SK-N-SH (cell line): ENCODE results near the gene AKAP12. TPM values are rescaled to one million over a fixed set of nuclear protein-coding genes. Genes with fewer than 3 reads are reported as not detected.

Experiments used
- CTCF ChIA-PET: fragments of 300-600, 350-600 bp; formaldehyde crosslinking; extraction: SDS; loops from one replicate; lab custom pipeline; 2021; lab: Yijun Ruan, JAX
- POLR2A ChIA-PET: fragments of 350-600 bp; sonication (Branson Sonifier 250); formaldehyde crosslinking; extraction: SDS; loops from one replicate; lab custom pipeline; 2020; ENCODE audit warnings: antibody characterized with exemption, inconsistent platforms; lab: Yijun Ruan, JAX
- DNase-seq: peaks from one replicate; pipeline ENCODE4 v3.0.0; 2012
- H2AFZ ChIP-seq: fragments of 200-600 bp; sonication (generic); 2 replicates; pipeline ENCODE4 v1.8.1; 2016; ENCODE audit warnings: antibody characterized with exemption, mild to moderate bottlenecking, low read depth
- H3F3A ChIP-seq: fragments of 200-600 bp; sonication (generic); replicated peaks from 2 replicates; pipeline ENCODE3; 2016; ENCODE audit warnings: antibody characterized with exemption, mild to moderate bottlenecking; ENCODE audit not compliant: insufficient read depth
- H3K27ac ChIP-seq, 2 experiments: fragments of 200-500 bp in 1 of 2; fragments of 200-600 bp in 1 of 2; sonication (Bioruptor generic) in 1 of 2; sonication (generic), shearing (Covaris generic) in 1 of 2; 2 replicates each; pipeline versions ENCODE4 v1.5.1 to v1.6.1; 2014 to 2016; ENCODE audit warnings: low read depth in 2 of 2, inconsistent platforms in 1 of 2, low read length in 1 of 2, mild to moderate bottlenecking in 1 of 2, mixed read lengths in 1 of 2
- H3K27me3 ChIP-seq: fragments of 200-600 bp; sonication (generic), shearing (Covaris generic); 2 replicates; pipeline ENCODE4 v1.6.1; 2016; ENCODE audit warnings: mixed run types; ENCODE audit not compliant: insufficient read depth
- H3K36me3 ChIP-seq, 2 experiments: fragments of 200-500 bp in 1 of 2; fragments of 200-600 bp in 1 of 2; sonication (Bioruptor generic) in 1 of 2; sonication (generic) in 1 of 2; replicated peaks in 1 of 2; 2 replicates each; pipeline versions ENCODE3 to v1.5.1; 2014 to 2016; ENCODE audit warnings: low read length in 1 of 2, mild to moderate bottlenecking in 1 of 2; ENCODE audit not compliant: insufficient read depth in 2 of 2, control insufficient read depth in 1 of 2
- H3K4me1 ChIP-seq, 2 experiments: fragments of 200-500 bp in 1 of 2; fragments of 200-600 bp in 1 of 2; sonication (Bioruptor generic) in 1 of 2; sonication (generic), shearing (Covaris generic) in 1 of 2; 2 replicates each; pipeline versions ENCODE4 v1.5.1 to v1.6.1; 2014 to 2016; ENCODE audit warnings: low read depth in 1 of 2, low read length in 1 of 2, mixed run types in 1 of 2; ENCODE audit not compliant: insufficient read depth in 2 of 2, control insufficient read depth in 1 of 2
- H3K4me2 ChIP-seq: fragments of 200-600 bp; sonication (generic), shearing (Covaris generic); 2 replicates; pipeline ENCODE4 v1.6.1; 2017; ENCODE audit warnings: mixed run types
- H3K4me3 ChIP-seq, 2 experiments: fragments of 200-500 bp in 1 of 2; fragments of 200-600 bp in 1 of 2; sonication (Bioruptor generic) in 1 of 2; sonication (generic), shearing (Covaris generic) in 1 of 2; 2 replicates each; pipeline versions ENCODE4 v1.5.1 to v1.8.1; 2014 to 2016; ENCODE audit warnings: low read depth in 2 of 2, inconsistent platforms in 1 of 2, low read length in 1 of 2, mild to moderate bottlenecking in 1 of 2, mixed read lengths in 1 of 2, moderate library complexity in 1 of 2
- H3K79me2 ChIP-seq: fragments of 200-600 bp; sonication (generic); 2 replicates; pipeline ENCODE4 v1.8.1; 2017; ENCODE audit warnings: mild to moderate bottlenecking; ENCODE audit not compliant: insufficient read depth
- H3K9ac ChIP-seq: fragments of 200-600 bp; sonication (generic); 2 replicates; pipeline ENCODE4 v1.6.1; 2017; ENCODE audit warnings: mixed run types
- H3K9me2 ChIP-seq: fragments of 200-600 bp; sonication (generic); 2 replicates; pipeline ENCODE4 v1.6.1; 2017; ENCODE audit warnings: mixed run types
- H3K9me3 ChIP-seq: fragments of 200-600 bp; sonication (generic); 2 replicates; pipeline ENCODE4 v1.6.1; 2017; ENCODE audit warnings: mixed run types, mild to moderate bottlenecking, moderate library complexity
- H4K20me1 ChIP-seq: fragments of 200-600 bp; sonication (generic); 2 replicates; pipeline ENCODE4 v1.6.1; 2017; ENCODE audit warnings: mild to moderate bottlenecking, mixed run types; ENCODE audit not compliant: insufficient read depth
- CHD2 ChIP-seq: fragments of 150-350 bp; IDR thresholded peaks from 2 replicates; pipeline ENCODE4 v1.6.1; 2018; ENCODE audit warnings: low read length; ENCODE audit not compliant: partially characterized antibody
- ELF1 ChIP-seq: IDR thresholded peaks from 2 replicates; pipeline ENCODE4 v1.4.0; 2012
- FOXJ3 ChIP-seq: sonication (generic); formaldehyde crosslinking; IDR thresholded peaks from 2 replicates; pipeline ENCODE4 v1.5.1; 2020; ENCODE audit warnings: mild to moderate bottlenecking, missing genetic modification reagents
- GABPA ChIP-seq: IDR thresholded peaks from 2 replicates; pipeline ENCODE4 v1.4.0; 2012; ENCODE audit warnings: low read depth, mild to moderate bottlenecking
- GATA2 ChIP-seq: sonication (generic); formaldehyde crosslinking; IDR thresholded peaks from 2 replicates; pipeline ENCODE4 v1.5.0; 2020; ENCODE audit warnings: mild to moderate bottlenecking, missing genetic modification reagents
- MEF2A ChIP-seq: IDR thresholded peaks from 2 replicates; pipeline ENCODE4 v1.4.0; 2012; ENCODE audit warnings: low read depth, borderline replicate concordance
- RFX5 ChIP-seq: IDR thresholded peaks from 2 replicates; pipeline ENCODE4 v1.6.1; 2012; ENCODE audit warnings: mild to moderate bottlenecking, improper control_type of control experiment, low read length
- YY1 ChIP-seq: IDR thresholded peaks from 2 replicates; pipeline ENCODE4 v1.4.0; 2012; ENCODE audit warnings: low read depth, mild to moderate bottlenecking
- WGBS: methylation state at CpG from one replicate; pipeline ENCODE4 v1.1.6; 2017; ENCODE audit warnings: low lambda C conversion rate; 5-methylcytosine and 5-hydroxymethylcytosine counted together
- polyA plus RNA-seq, 3 experiments: library from polyadenylated mRNA; depleted of rRNA; stranded (reverse); fragments of >200 nt; gene quantifications; 2 replicates each; pipeline ENCODE4 v1.2.3, GENCODE V29; 2012
- TF ChIP-seq, protein P1 (sequence below): IDR thresholded peaks from 2 replicates; pipeline ENCODE4 v1.4.0; 2012; ENCODE audit warnings: low read depth
- TF ChIP-seq, protein P2 (sequence below): fragments of 200-600 bp; sonication (generic); IDR thresholded peaks from 2 replicates; pipeline ENCODE4 v1.6.1; 2017; ENCODE audit warnings: antibody characterized with exemption, mild to moderate bottlenecking, moderate library complexity
- TF ChIP-seq, protein P3 (sequence below): IDR thresholded peaks from 2 replicates; pipeline ENCODE4 v1.4.0; 2012; ENCODE audit warnings: low read depth, borderline replicate concordance
- TF ChIP-seq, protein P4 (sequence below): IDR thresholded peaks from 2 replicates; pipeline ENCODE4 v1.4.0; 2012; ENCODE audit warnings: low read depth, borderline replicate concordance

The AKAP12 gene
- polyA plus RNA-seq, 1 of the 3 experiments (the other 2 are of a cell fraction) = 46.5 TPM

DNA sequence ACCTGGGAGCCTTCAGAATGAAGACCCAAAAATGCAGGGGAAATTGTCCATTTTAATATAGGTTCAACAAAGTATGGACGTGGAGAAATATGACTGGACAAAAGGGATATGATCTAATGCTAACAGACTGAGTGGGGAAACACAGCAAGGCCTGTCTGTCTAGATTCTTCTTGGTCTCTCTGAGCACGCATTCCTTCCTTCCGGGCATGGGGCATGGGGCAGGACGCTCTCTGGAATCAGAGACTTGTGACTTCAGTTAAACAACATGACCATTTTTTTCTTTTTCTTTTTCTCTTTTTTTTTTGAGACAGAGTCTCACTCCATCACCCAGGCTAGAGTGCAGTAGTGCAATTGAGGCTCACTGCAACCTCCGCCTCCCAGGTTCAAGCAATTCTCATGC, 119.7 kb downstream of the AKAP12 start:
- H3K9me3 ChIP-seq = no peaks in the 10 kb centered on the region
- H3K79me2 ChIP-seq = no peaks in the 10 kb centered on the region
- H3K36me3 ChIP-seq = peaks cover 14 to 28% of the 10 kb centered on the region in 2 experiments
- H3K4me3 ChIP-seq = no peak overlapping the region
- H4K20me1 ChIP-seq = no peaks in the 10 kb centered on the region
- no peak for DNase-seq
- ChIA-PET POLR2A (no interaction called here), CTCF (no interaction called here)
- WGBS = 93% methylated on average over 5 of the region's 5 CpGs
- no peak overlapping the region for H2AFZ ChIP-seq
- no peak overlapping the region for H3K27ac ChIP-seq
- no peak for TF ChIP-seq GATA2 (CRISPR knock-in tag)
- TF ChIP-seq MEF2A = no peak
- TF ChIP-seq, protein P1, sequence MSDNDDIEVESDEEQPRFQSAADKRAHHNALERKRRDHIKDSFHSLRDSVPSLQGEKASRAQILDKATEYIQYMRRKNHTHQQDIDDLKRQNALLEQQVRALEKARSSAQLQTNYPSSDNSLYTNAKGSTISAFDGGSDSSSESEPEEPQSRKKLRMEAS = no peak
- TF ChIP-seq CHD2 = no peak
- TF ChIP-seq GABPA = no peak
- TF ChIP-seq, protein P2, sequence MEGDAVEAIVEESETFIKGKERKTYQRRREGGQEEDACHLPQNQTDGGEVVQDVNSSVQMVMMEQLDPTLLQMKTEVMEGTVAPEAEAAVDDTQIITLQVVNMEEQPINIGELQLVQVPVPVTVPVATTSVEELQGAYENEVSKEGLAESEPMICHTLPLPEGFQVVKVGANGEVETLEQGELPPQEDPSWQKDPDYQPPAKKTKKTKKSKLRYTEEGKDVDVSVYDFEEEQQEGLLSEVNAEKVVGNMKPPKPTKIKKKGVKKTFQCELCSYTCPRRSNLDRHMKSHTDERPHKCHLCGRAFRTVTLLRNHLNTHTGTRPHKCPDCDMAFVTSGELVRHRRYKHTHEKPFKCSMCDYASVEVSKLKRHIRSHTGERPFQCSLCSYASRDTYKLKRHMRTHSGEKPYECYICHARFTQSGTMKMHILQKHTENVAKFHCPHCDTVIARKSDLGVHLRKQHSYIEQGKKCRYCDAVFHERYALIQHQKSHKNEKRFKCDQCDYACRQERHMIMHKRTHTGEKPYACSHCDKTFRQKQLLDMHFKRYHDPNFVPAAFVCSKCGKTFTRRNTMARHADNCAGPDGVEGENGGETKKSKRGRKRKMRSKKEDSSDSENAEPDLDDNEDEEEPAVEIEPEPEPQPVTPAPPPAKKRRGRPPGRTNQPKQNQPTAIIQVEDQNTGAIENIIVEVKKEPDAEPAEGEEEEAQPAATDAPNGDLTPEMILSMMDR = no peak
- TF ChIP-seq, protein P3, sequence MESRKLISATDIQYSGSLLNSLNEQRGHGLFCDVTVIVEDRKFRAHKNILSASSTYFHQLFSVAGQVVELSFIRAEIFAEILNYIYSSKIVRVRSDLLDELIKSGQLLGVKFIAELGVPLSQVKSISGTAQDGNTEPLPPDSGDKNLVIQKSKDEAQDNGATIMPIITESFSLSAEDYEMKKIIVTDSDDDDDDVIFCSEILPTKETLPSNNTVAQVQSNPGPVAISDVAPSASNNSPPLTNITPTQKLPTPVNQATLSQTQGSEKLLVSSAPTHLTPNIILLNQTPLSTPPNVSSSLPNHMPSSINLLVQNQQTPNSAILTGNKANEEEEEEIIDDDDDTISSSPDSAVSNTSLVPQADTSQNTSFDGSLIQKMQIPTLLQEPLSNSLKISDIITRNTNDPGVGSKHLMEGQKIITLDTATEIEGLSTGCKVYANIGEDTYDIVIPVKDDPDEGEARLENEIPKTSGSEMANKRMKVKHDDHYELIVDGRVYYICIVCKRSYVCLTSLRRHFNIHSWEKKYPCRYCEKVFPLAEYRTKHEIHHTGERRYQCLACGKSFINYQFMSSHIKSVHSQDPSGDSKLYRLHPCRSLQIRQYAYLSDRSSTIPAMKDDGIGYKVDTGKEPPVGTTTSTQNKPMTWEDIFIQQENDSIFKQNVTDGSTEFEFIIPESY = no peak
- no peak for TF ChIP-seq ELF1
- TF ChIP-seq YY1 = no peak
- H3K9me2 ChIP-seq = no peaks in the 10 kb centered on the region
- peaks cover 13% of the 10 kb centered on the region for H3F3A ChIP-seq
- no peaks in the 10 kb centered on the region for H3K27me3 ChIP-seq
- H3K9ac ChIP-seq = no peak overlapping the region
- no peak overlapping the region for H3K4me2 ChIP-seq
- no peaks in the 10 kb centered on the region for H3K4me1 ChIP-seq

DNA sequence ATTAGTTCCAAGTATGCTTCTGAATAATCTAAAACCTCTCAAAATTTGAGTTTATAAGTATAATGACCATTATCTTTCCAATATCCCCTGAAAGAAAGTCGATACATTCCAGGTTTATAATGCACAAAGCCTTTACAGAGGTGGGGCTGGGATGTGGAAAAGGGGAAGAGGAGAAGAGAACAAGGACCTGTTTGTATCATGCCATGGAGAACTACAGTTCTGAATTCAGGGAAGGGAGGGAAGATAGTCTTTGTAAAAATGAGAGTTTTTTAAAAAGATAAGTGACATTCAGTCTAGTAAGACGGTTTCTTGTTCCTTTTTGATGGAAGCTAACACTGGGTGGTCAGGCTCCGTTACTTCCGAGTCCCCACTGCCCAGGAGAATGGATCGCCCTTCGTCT, 125.5 kb downstream of the AKAP12 start:
- Histone ChIP-seq H3K9me2 (no peaks in the 10 kb centered on the region), H3K9me3 (no peaks in the 10 kb centered on the region), H3F3A (peaks cover 3% of the 10 kb centered on the region), H3K9ac (no peak overlapping the region), H4K20me1 (no peaks in the 10 kb centered on the region), H3K4me2 (no peak overlapping the region), H2AFZ (no peak overlapping the region), H3K4me3 (no peak overlapping the region), H3K27me3 (no peaks in the 10 kb centered on the region), H3K36me3 (peaks cover 24 to 25% of the 10 kb centered on the region in 2 experiments), H3K79me2 (peaks cover 5% of the 10 kb centered on the region; the same call in 1 of the 2 replicates), H3K4me1 (no peaks in the 10 kb centered on the region), H3K27ac (no peak overlapping the region)
- ChIA-PET CTCF (interaction anchor here (0.9 kb wide), 1 partner anchor 27 kb away, joined by 3 read pairs; no protein-coding TSS in a partner anchor), POLR2A (no interaction called here)
- DNase-seq = no peak
- WGBS = 95% methylated on average over 6 of the region's 6 CpGs
- TF ChIP-seq, protein P1 = no peak
- TF ChIP-seq FOXJ3 (CRISPR knock-in tag) (no peak), RFX5 (no peak), GATA2 (CRISPR knock-in tag) (no peak)
- TF ChIP-seq, protein P4, sequence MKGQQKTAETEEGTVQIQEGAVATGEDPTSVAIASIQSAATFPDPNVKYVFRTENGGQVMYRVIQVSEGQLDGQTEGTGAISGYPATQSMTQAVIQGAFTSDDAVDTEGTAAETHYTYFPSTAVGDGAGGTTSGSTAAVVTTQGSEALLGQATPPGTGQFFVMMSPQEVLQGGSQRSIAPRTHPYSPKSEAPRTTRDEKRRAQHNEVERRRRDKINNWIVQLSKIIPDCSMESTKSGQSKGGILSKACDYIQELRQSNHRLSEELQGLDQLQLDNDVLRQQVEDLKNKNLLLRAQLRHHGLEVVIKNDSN = no peak
- TF ChIP-seq, all 33 proteins: peak for 0
